Endothelial cell (in vitro differentiated cells): Measurements from ENCODE around the gene DIRAS3. TPM values are rescaled to one million over a fixed set of nuclear protein-coding genes. Genes with fewer than 3 reads are reported as not detected.

ENCODE experiments used
- DNase-seq: peaks from one replicate; pipeline ENCODE4 v3.0.0; 2021; ENCODE audit warnings: low spot score
- H3K27ac Mint-ChIP-seq: one replicate; pipeline ENCODE4 v1.8.0; 2021; ENCODE audit warnings: mixed read lengths, inconsistent platforms; ENCODE audit not compliant: unreplicated experiment
- H3K27me3 Mint-ChIP-seq: one replicate; pipeline ENCODE4 v1.8.0; 2021; ENCODE audit warnings: mild to moderate bottlenecking, moderate library complexity, mixed read lengths, inconsistent platforms; ENCODE audit not compliant: unreplicated experiment
- H3K36me3 Mint-ChIP-seq: one replicate; pipeline ENCODE4 v1.8.0; 2021; ENCODE audit warnings: mild to moderate bottlenecking, low read depth, mixed read lengths, inconsistent platforms; ENCODE audit not compliant: unreplicated experiment
- H3K4me1 Mint-ChIP-seq: one replicate; pipeline ENCODE4 v1.8.0; 2021; ENCODE audit warnings: mild to moderate bottlenecking, mixed read lengths, inconsistent platforms; ENCODE audit not compliant: unreplicated experiment
- H3K4me3 Mint-ChIP-seq: one replicate; pipeline ENCODE4 v1.8.0; 2021; ENCODE audit warnings: mild to moderate bottlenecking, mixed read lengths, inconsistent platforms; ENCODE audit not compliant: unreplicated experiment
- H3K9me3 Mint-ChIP-seq: one replicate; pipeline ENCODE4 v1.8.0; 2021; ENCODE audit warnings: mixed read lengths, inconsistent platforms; ENCODE audit not compliant: unreplicated experiment
- CTCF ChIP-seq: fragments of 200-600 bp; sonication (generic); IDR thresholded peaks from one replicate; pipeline ENCODE4 v1.5.0; 2021; ENCODE audit warnings: antibody characterized with exemption; ENCODE audit not compliant: unreplicated experiment
- total RNA-seq: library from RNA; stranded (reverse); fragmentation: NEBNext Ultra II Directional; extraction: Animal tissue kit (Norgen Biotek cat#: 25700); gene quantifications from one replicate; pipeline ENCODE4 v1.2.1, GENCODE V29; 2021; ENCODE audit not compliant: unreplicated experiment

Gene DIRAS3
- total RNA-seq, 1 donor from 2014 or later = 0.49 TPM

GRCh38 chr1:68024635-68025338 is 25.6 kb downstream of the DIRAS3 start:
- Mint-ChIP-seq H3K9me3 (no peaks in the 10 kb centered on the region), H3K4me1 (no peaks in the 10 kb centered on the region), H3K4me3 (no peak overlapping the region), H3K27me3 (no peaks in the 10 kb centered on the region), H3K27ac (no peak overlapping the region), H3K36me3 (no peaks in the 10 kb centered on the region)
- no peak for DNase-seq
- no peak for TF ChIP-seq CTCF

- peaks cover 2% of the 10 kb centered on the region for H3K27me3 Mint-ChIP-seq
- no peak for TF ChIP-seq CTCF
- no peaks in the 10 kb centered on the region for H3K36me3 Mint-ChIP-seq
- no peak overlapping the region for H3K4me3 Mint-ChIP-seq
- no peaks in the 10 kb centered on the region for H3K4me1 Mint-ChIP-seq
- DNase-seq = no peak
- no peaks in the 10 kb centered on the region for H3K9me3 Mint-ChIP-seq
- no peak overlapping the region for H3K27ac Mint-ChIP-seq
Measured at GRCh38 chr1:68016381-68016780, 34.0 kb downstream of the DIRAS3 start.

- DNase-seq = no peak
- Mint-ChIP-seq H3K36me3 (no peaks in the 10 kb centered on the region), H3K9me3 (no peaks in the 10 kb centered on the region), H3K27me3 (peaks cover 2% of the 10 kb centered on the region), H3K4me1 (no peaks in the 10 kb centered on the region), H3K27ac (no peak overlapping the region), H3K4me3 (no peak overlapping the region)
- TF ChIP-seq CTCF = no peak
Measured at GRCh38 chr1:68015971-68016370, 34.5 kb downstream of the DIRAS3 start.

- no peaks in the 10 kb centered on the region for H3K9me3 Mint-ChIP-seq
- peaks cover 4% of the 10 kb centered on the region for H3K4me1 Mint-ChIP-seq
- H3K36me3 Mint-ChIP-seq = no peaks in the 10 kb centered on the region
- no peak for DNase-seq
- no peak for TF ChIP-seq CTCF
- H3K27ac Mint-ChIP-seq = no peak overlapping the region
- H3K27me3 Mint-ChIP-seq = peaks cover 3% of the 10 kb centered on the region
- no peak overlapping the region for H3K4me3 Mint-ChIP-seq
Measured at GRCh38 chr1:68015369-68015768, 35.1 kb downstream of the DIRAS3 start.

- H3K4me3 Mint-ChIP-seq = no peak overlapping the region
- H3K4me1 Mint-ChIP-seq = peaks cover 8% of the 10 kb centered on the region
- H3K9me3 Mint-ChIP-seq = no peaks in the 10 kb centered on the region
- no peaks in the 10 kb centered on the region for H3K36me3 Mint-ChIP-seq
- no peak for TF ChIP-seq CTCF
- H3K27ac Mint-ChIP-seq = no peak overlapping the region
- no peak for DNase-seq
- peaks cover 3% of the 10 kb centered on the region for H3K27me3 Mint-ChIP-seq
Measured at GRCh38 chr1:68013351-68013750, 37.1 kb downstream of the DIRAS3 start.
